Hematopoietic multipotent progenitor cell treated with erythropoietin and hydrocortisone succinate and interleukin-3 and kit ligand, for 4 days (in vitro differentiated cells): ENCODE data around the gene CCZ1.
"Not testable (repeated sequence)": the region's sequence is repeated elsewhere in the genome, so short reads cannot be mapped to it uniquely, and the experiment has no call there.

Source experiments
- DNase-seq: peaks from one replicate; pipeline ENCODE4 v3.0.0-alpha.2; 2015

Gene CCZ1

DNA sequence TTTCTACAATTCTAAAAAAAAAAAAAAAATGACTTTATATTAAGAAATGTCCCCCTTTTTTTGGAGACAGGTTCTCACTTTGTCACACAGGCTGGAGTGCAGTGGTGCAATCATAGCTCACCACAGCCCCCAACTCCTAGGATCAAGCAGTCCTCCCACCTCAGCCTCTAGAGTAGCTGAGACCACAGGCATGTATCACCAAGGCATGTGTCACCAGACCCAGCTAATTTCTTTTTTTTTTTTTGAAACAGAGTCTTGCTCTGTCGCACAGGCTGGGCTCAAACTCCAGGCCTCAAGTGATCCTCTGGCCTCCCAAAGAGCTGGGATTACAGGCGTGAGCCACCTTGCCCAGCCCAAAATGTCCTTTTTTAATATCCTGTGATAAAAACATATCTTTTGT, 25.6 kb downstream of the CCZ1 start:
- DNase-seq: not testable (repeated sequence)

DNA sequence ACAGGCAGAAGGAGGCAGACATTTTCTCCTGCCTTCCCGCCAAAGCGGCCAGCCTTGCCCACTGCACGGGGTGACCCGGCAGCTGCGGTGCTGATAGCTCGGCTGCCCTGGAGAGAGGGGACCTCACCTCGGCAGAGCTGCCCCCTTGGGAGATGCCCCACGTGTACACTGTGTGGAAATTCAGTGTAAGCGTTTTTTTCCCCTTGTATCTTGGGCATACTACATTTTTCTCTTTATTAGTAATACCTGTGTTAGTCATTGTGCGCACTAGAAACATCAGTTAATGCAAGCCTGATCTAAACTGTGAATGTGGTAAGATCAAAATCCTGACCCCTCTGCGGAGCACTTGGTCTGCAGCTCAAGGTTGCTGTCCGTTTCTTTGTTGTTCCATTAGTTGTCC, 26.1 kb downstream of the CCZ1 start:
- not testable (repeated sequence) for DNase-seq

DNA sequence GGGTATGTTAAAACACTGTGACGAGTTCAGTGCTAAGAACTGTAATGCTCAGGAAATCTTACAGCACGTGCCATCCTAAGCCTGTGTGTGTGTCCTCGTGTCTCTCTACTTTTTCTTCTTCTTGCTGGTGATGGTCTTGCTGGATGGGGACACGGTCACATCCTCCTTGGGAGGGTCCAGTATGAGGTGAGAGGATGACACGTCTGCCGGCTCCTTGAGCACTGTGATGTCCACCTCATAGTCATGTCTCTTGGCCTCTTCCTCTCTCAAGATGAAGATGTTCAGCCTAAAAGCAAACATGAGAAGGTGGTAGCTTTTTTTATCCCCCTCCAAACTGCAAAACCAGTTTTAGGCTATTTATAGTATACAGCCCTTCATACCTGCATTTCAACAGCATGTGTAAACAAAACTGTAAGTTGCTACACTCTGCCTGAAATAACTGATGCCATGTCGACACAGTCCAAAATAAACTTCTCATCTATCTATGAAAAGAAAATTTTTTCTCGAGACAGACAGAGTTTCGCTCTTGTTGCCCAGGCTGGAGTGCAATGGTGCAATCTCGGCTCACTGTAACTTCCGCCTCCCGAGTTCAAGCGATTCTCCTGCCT, 27.8 kb downstream of the CCZ1 start:
- DNase-seq: not testable (repeated sequence)

DNA sequence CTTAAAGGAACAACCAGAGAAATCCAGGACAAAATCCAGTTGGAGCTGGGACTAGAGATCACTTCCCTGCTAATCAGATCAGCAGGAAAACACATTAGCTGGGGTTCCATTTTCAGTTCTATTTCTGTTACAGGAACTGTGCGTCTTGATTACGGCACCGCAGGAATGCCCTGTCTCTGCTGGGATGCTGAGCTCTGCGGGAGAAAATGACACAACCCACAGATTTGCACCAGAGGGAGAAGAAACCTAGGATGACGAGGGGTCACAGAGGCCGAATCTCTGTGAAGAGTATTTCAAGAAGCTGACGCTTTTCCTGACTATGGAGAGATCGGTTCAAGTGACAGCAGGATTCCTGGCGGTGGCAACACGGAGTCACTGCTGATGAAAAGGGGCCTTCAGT, 31.8 kb downstream of the CCZ1 start:
- not testable (repeated sequence) for DNase-seq

DNA sequence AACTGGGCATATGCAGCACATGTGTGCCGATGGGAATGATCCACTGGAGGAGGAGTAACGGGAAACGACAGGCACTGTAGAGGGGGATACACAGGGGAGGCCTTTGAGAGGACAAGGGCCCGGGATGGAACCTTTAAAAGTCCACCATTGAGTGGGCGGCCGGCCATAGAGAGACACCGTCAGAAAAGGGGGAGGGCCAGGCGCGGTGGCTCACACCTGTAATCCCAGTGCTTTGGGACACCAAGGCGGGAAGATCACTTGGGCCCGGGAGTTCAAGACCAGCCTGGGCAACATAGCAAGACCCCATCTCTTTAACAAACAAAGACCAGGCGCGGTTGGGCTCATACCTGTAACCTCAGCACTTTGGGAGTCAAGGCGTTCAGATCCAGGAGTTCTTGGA, 32.7 kb downstream of the CCZ1 start:
- not testable (repeated sequence) for DNase-seq

DNA sequence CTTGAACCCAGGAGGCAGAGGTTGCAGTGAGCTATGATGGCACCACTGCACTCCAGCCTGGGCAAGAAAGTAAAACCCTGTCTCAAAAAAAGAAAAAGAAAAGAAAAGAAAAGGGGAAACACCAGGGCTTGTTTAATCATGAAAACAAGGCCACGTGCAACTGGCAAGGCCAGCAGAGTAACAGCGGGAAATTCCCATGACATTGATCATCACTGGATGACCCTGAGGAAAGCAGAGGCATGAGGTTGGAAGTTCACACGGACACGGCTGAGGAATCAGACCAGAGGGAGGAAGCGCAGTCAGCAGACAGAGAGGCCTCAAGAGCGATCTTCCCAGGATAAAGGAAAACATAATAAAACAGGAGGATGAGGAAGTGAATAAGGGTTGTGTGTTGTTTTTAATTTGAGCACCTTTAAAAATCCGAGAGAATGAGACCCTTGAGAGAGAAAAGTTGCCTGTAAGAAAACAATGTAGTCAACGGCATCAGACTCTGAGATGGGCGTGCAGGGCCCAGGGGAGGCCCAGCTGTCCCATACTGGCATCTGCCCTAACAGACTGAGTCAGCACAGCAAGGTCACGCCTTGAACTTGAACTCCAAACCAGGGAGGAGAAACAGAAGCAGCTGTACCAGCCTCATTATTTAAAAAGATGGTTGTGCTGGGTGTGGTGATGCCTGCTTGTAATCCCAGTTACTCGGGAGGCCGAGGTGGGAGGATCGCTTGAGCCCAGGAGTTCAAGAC, 33.5 kb downstream of the CCZ1 start:
- not testable (repeated sequence) for DNase-seq

DNA sequence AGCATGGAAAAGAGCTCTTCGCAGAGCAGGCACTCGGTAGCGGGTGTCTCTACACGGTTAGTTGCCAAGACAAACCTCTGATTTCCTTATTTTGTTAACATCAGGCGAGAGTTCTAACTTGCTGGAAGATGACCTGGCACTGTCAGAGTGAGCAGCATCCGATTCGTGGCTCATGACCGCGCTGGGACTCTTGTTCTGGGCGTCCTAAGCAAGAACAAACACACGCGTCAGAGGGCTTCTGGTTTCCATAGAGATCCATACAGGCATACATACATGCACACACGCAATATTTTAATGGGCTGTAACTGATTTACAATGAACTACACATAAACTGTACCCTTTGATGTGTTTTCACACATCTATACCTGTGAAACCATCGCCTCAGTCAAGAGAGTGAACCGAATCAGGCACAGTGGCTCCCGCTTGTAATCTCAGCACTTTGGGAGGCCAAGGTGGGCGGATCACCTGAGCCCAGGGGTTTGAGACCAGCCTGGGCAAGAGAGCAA, 36.5 kb downstream of the CCZ1 start:
- DNase-seq: not testable (repeated sequence)

DNA sequence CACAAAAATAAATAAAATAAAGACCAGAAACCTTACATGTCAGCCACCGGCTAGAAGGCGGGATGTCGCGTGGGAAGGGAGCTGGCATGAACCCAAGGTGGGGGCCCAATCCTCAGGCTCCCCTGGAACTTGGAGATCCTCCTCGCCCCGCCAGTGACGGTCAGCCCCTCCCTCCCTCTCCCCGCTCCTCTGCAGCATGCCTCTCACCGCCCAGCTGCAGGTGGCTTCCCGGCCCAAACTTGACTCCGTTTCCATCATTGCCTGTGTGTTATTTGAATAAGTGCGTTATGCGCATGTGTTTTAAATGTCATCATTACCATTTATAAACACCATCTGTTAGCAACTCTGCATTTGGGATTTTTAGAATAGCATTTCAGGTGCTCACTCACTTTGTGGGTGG, 64.7 kb downstream of the CCZ1 start:
- not testable (repeated sequence) for DNase-seq

DNA sequence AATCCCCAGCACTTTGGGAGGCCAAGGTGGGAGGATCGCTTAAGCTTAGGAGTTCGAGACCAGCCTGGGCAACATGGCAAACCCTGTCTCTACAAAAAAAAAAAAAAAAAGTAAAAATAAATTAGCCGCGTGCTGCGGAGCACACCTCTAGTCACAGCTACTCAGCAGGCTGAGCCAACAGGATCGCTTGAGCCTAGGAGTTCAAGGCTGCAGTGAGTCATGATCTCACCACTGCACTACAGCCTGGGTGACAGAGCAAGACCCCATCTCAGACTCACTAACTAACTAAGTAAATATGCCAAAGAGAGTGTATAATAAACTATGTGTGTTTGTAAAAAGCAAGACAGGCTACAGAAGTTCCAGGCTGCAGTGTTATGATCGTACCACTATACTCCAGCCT, 65.3 kb downstream of the CCZ1 start:
- not testable (repeated sequence) for DNase-seq

DNA sequence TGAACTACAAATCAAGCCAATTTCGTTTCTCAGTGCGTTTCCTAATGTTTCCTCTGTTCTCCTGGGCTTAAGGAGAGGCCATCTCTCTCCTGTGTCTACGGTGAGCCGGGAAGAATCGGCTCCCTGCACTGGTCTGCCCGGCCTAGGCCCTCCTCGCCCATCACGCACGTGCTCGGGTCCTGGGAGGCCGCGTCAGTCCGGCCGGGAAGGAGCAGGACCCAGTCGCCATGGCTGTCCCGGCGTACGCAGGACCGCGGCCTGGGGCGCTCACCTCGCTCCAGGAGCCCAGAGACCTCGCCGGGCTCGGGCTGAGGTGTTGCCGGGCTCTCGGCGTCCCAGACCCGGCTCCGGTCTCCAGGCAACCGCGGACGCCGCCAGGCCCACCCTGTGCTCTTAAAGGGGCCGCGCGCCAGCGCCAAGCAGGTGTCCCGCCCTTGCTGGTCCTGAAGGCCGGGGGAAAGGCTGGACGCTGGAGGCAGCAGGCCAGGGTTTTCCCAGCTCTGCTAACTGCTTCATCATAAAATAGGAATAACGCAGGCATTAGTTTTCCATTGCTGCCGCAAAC, 71.9 kb downstream of the CCZ1 start, which contains the start of gene RSPH10B:
TSS of gene RSPH10B (minus strand) at position 343 of the 565 bp plus-strand sequence. CDS start 3,573 bp downstream, outside the sequence.
- not testable (repeated sequence) for DNase-seq

DNA sequence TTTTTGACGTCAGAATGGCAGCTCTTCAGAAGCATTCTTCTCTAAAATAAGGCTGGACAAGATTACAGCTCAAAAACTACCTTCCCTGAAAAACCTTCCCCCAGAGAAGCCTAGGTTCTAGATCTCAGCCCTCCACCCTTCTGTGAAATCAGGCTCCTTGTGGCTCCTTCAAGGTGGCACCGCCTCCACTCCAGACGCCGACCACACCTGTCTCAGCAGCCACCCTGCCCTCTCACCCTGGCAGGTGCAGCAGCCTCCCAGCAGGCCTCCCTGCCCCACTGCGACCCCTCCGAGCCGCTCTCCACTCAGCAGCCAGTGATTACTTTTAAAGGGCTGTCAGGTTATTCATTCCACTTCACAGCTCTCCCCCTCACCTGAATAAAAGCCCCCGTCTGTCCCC, 75.0 kb downstream of the CCZ1 start:
- not testable (repeated sequence) for DNase-seq
